Measurements from ENCODE around the gene PDXK.

- TF ChIP-seq CTCF (conservative IDR thresholded peaks at IDR 0.05) = no peak
- no peak for TF ChIP-seq EZH2 (IDR thresholded peaks at IDR 0.05; ENCODE audit: low read depth)
These were observed 20.9 kb downstream of the PDXK start for GRCh38 chr21:43739621-43740435.

Data from PC-9 (cell line).